Ascending aorta (tissue), 2 donors: ENCODE data around the gene PDE10A. TPM values are rescaled to one million over a fixed set of nuclear protein-coding genes. Genes with fewer than 3 reads are reported as not detected.
"Not testable (repeated sequence)": the region's sequence is repeated elsewhere in the genome, so short reads cannot be mapped to it uniquely, and the experiment has no call there.

Source experiments
- DNase-seq, 2 donors: peaks; one replicate each; pipeline ENCODE4 v3.0.0-alpha.2; 2019; ENCODE audit warnings: low spot score in 2 of 2
- H3K27ac ChIP-seq, 2 donors: fragments of 200-600 bp; sonication (generic); one replicate each; pipeline ENCODE4 v1.5.1; 2016 to 2017; ENCODE audit warnings: mild to moderate bottlenecking in 1 of 2
- H3K27me3 ChIP-seq: fragments of 200-600 bp; sonication (generic); one replicate; pipeline ENCODE4 v1.5.1; 2017
- H3K36me3 ChIP-seq, 2 donors: fragments of 200-600 bp; sonication (generic); one replicate each; pipeline ENCODE4 v1.5.1; 2016
- H3K4me1 ChIP-seq, 2 donors: fragments of 200-600 bp; sonication (generic); one replicate each; pipeline ENCODE4 v1.5.1; 2016 to 2017; ENCODE audit warnings: mild to moderate bottlenecking in 1 of 2
- H3K4me3 ChIP-seq, 2 donors: fragments of 200-600 bp; sonication (generic); one replicate each; pipeline ENCODE4 v1.5.1; 2016 to 2017; ENCODE audit warnings: mild to moderate bottlenecking in 1 of 2
- H3K9me3 ChIP-seq, 2 donors: fragments of 200-600 bp; sonication (generic); one replicate each; pipeline ENCODE4 v1.5.1; 2016
- CTCF ChIP-seq, 3 experiments: fragments of 200-600 bp in 2 of 3; fragments of 450-650 bp in 1 of 3; sonication (generic) in 2 of 3; IDR thresholded peaks; one replicate each; pipeline ENCODE4 v1.5.1; 2016 to 2019; ENCODE audit warnings: antibody characterized with exemption in 3 of 3, mild to moderate bottlenecking in 1 of 3, moderate library complexity in 1 of 3
- intact Hi-C: fragments of 100-400 bp; cut with DNase I; formaldehyde crosslinking; loops from one replicate; pipeline ENCODE4 v1.15.1; 2023
- total RNA-seq: library from RNA; depleted of rRNA; stranded (reverse); fragments of >200 nt; gene quantifications from one replicate; pipeline ENCODE4 v1.1.0, GENCODE V29; 2016

Gene PDE10A
- total RNA-seq, 1 donor from 2014 or later: 2.0 TPM

GRCh38 chr6:165469483-165469882 lies 193.6 kb downstream of the PDE10A start:
- Histone ChIP-seq H3K36me3 (no peaks in the 10 kb centered on the region), H3K27ac (no peak overlapping the region), H3K27me3 (no peaks in the 10 kb centered on the region), H3K4me1 (no peaks in the 10 kb centered on the region), H3K4me3 (no peak overlapping the region), H3K9me3 (no peaks in the 10 kb centered on the region)
- intact Hi-C loops: no loop called here
- TF ChIP-seq CTCF (IDR thresholded peaks at IDR 0.05): no peak
- no peak for DNase-seq

- Histone ChIP-seq H3K36me3 (no peaks in the 10 kb centered on the region), H3K27me3 (no peaks in the 10 kb centered on the region), H3K9me3 (peaks cover 0 to 7% of the 10 kb centered on the region in 2 donors), H3K4me3 (no peak overlapping the region), H3K4me1 (no peaks in the 10 kb centered on the region), H3K27ac (no peak overlapping the region)
- no peak for TF ChIP-seq CTCF (IDR thresholded peaks at IDR 0.05)
- intact Hi-C loops: no loop called here
- DNase-seq: no peak
Measured at GRCh38 chr6:165468340-165469235, 194.5 kb downstream of the PDE10A start.

GRCh38 chr6:165463499-165463898 lies 199.5 kb downstream of the PDE10A start:
- H3K27me3 ChIP-seq, DNase-seq, H3K36me3 ChIP-seq, intact Hi-C loops, H3K27ac ChIP-seq, H3K4me3 ChIP-seq, H3K4me1 ChIP-seq: not testable (repeated sequence)
- peaks cover 0 to 12% of the 10 kb centered on the region in 2 donors for H3K9me3 ChIP-seq

- H3K4me1 ChIP-seq, H3K27ac ChIP-seq, H3K27me3 ChIP-seq, DNase-seq, H3K4me3 ChIP-seq, H3K36me3 ChIP-seq, intact Hi-C loops: not testable (repeated sequence)
- peaks cover 0 to 12% of the 10 kb centered on the region in 2 donors for H3K9me3 ChIP-seq
Measured at GRCh38 chr6:165459605-165460301, 203.3 kb downstream of the PDE10A start.

GRCh38 chr6:165458134-165458533 lies 204.9 kb downstream of the PDE10A start:
- Histone ChIP-seq H3K4me1 (no peaks in the 10 kb centered on the region), H3K27me3 (no peaks in the 10 kb centered on the region), H3K27ac (no peak overlapping the region), H3K36me3 (no peaks in the 10 kb centered on the region), H3K4me3 (no peak overlapping the region), H3K9me3 (peaks cover 0 to 1% of the 10 kb centered on the region in 2 donors)
- intact Hi-C loops: no loop called here
- no peak for TF ChIP-seq CTCF (IDR thresholded peaks at IDR 0.05)
- DNase-seq: no peak

- Histone ChIP-seq H3K4me1 (no peaks in the 10 kb centered on the region), H3K27ac (no peak overlapping the region), H3K27me3 (no peaks in the 10 kb centered on the region), H3K4me3 (no peak overlapping the region), H3K9me3 (no peaks in the 10 kb centered on the region), H3K36me3 (no peaks in the 10 kb centered on the region)
- no peak for DNase-seq
- intact Hi-C loops: no loop called here
- no peak for TF ChIP-seq CTCF (IDR thresholded peaks at IDR 0.05)
Measured at GRCh38 chr6:165456286-165456685, 206.8 kb downstream of the PDE10A start.
